Measurements from ENCODE around the gene ZBTB46. TPM values are rescaled to one million over a fixed set of nuclear protein-coding genes. Genes with fewer than 3 reads are reported as not detected.
A peak's percentile ranks its signal among the peaks of the same experiment; 100 is the strongest.

Gene ZBTB46
- polyA plus RNA-seq, 3 donors from 2014 or later = 0.16 to 0.32 (median 0.32) TPM

- no peaks in the 10 kb centered on the region for H3K36me3 Mint-ChIP-seq
- peaks cover 0 to 2% (median 0%) of the 10 kb centered on the region in 3 donors for H3K27me3 Mint-ChIP-seq (ENCODE audit: low read depth in 3 of 3)
- H3K9me3 Mint-ChIP-seq = no peaks in the 10 kb centered on the region
- H3K4me1 Mint-ChIP-seq = no peaks in the 10 kb centered on the region
- no peak overlapping the region for H3K4me3 Mint-ChIP-seq
- no peak overlapping the region for H3K27ac Mint-ChIP-seq
- DNase-seq = no peak
These were observed 65.8 kb downstream of the ZBTB46 start for GRCh38 chr20:63765082-63765873.

GRCh38 chr20:63759377-63759901 is 71.6 kb downstream of the ZBTB46 start:
- no peak overlapping the region for H3K4me3 Mint-ChIP-seq
- H3K36me3 Mint-ChIP-seq = no peaks in the 10 kb centered on the region
- DNase-seq = no peak
- no peak overlapping the region for H3K27ac Mint-ChIP-seq
- peaks cover 2 to 3% (median 2%) of the 10 kb centered on the region in 3 donors for H3K27me3 Mint-ChIP-seq (ENCODE audit: low read depth in 3 of 3)
- H3K4me1 Mint-ChIP-seq = peaks cover 26 to 35% of the 10 kb centered on the region in 2 donors
- H3K9me3 Mint-ChIP-seq = no peaks in the 10 kb centered on the region

- peaks cover 2 to 3% (median 2%) of the 10 kb centered on the region in 3 donors for H3K27me3 Mint-ChIP-seq (ENCODE audit: low read depth in 3 of 3)
- peaks cover 35 to 47% of the 10 kb centered on the region in 2 donors for H3K4me1 Mint-ChIP-seq
- H3K36me3 Mint-ChIP-seq = no peaks in the 10 kb centered on the region
- H3K9me3 Mint-ChIP-seq = no peaks in the 10 kb centered on the region
- H3K27ac Mint-ChIP-seq = no peak overlapping the region
- H3K4me3 Mint-ChIP-seq = no peak overlapping the region
- no peak for DNase-seq
These were observed 72.9 kb downstream of the ZBTB46 start for GRCh38 chr20:63758152-63758551.

GRCh38 chr20:63756648-63756991 is 74.4 kb downstream of the ZBTB46 start:
- Mint-ChIP-seq H3K4me3 (peak overlapping the region in 3 of 5 donors; percentile 13 to 50 (median 21)), H3K27me3 (ENCODE audit: low read depth in 3 of 3) (peaks cover 2 to 3% (median 2%) of the 10 kb centered on the region in 3 donors), H3K9me3 (no peaks in the 10 kb centered on the region), H3K27ac (peak overlapping the region in 5 of 6 donors; percentile 4 to 60 (median 41)), H3K4me1 (peaks cover 35 to 54% of the 10 kb centered on the region in 2 donors), H3K36me3 (no peaks in the 10 kb centered on the region)
- peak; percentile 22 to 81 (median 79) for DNase-seq

GRCh38 chr20:63755933-63756647 is 75.0 kb downstream of the ZBTB46 start:
- H3K4me3 Mint-ChIP-seq = peak overlapping the region in 3 of 5 donors; percentile 21 to 50 (median 42)
- no peaks in the 10 kb centered on the region for H3K9me3 Mint-ChIP-seq
- DNase-seq = no peak
- H3K27ac Mint-ChIP-seq = peak overlapping the region in 5 of 6 donors; percentile 4 to 60 (median 41)
- H3K4me1 Mint-ChIP-seq = peaks cover 37 to 56% of the 10 kb centered on the region in 2 donors
- no peaks in the 10 kb centered on the region for H3K36me3 Mint-ChIP-seq
- H3K27me3 Mint-ChIP-seq (ENCODE audit: low read depth in 3 of 3) = peaks cover 2 to 3% (median 2%) of the 10 kb centered on the region in 3 donors

- H3K4me1 Mint-ChIP-seq = peaks cover 45 to 67% of the 10 kb centered on the region in 2 donors
- H3K27ac Mint-ChIP-seq = peak overlapping the region in 4 of 6 donors; percentile 7 to 82 (median 47)
- DNase-seq = no peak
- peaks cover 0 to 6% (median 2%) of the 10 kb centered on the region in 3 donors for H3K27me3 Mint-ChIP-seq (ENCODE audit: low read depth in 3 of 3)
- H3K9me3 Mint-ChIP-seq = no peaks in the 10 kb centered on the region
- no peaks in the 10 kb centered on the region for H3K36me3 Mint-ChIP-seq
- H3K4me3 Mint-ChIP-seq = peak overlapping the region in 2 of 5 donors; percentile 48 to 73
These were observed 77.1 kb downstream of the ZBTB46 start for GRCh38 chr20:63754008-63754407.

- H3K9me3 Mint-ChIP-seq = no peaks in the 10 kb centered on the region
- H3K4me3 Mint-ChIP-seq = peak overlapping the region in 2 of 5 donors; percentile 35 to 73
- H3K27ac Mint-ChIP-seq = peak overlapping the region in 1 of 6 donors; percentile 35
- H3K36me3 Mint-ChIP-seq = no peaks in the 10 kb centered on the region
- peaks cover 45 to 66% of the 10 kb centered on the region in 2 donors for H3K4me1 Mint-ChIP-seq
- no peak for DNase-seq
- peaks cover 0 to 4% (median 2%) of the 10 kb centered on the region in 3 donors for H3K27me3 Mint-ChIP-seq (ENCODE audit: low read depth in 3 of 3)
These were observed 77.7 kb downstream of the ZBTB46 start for GRCh38 chr20:63753381-63753780.

- Mint-ChIP-seq H3K4me3 (no peak overlapping the region), H3K4me1 (peaks cover 43 to 62% of the 10 kb centered on the region in 2 donors), H3K27ac (no peak overlapping the region), H3K36me3 (no peaks in the 10 kb centered on the region), H3K9me3 (no peaks in the 10 kb centered on the region), H3K27me3 (ENCODE audit: low read depth in 3 of 3) (peaks cover 0 to 4% (median 2%) of the 10 kb centered on the region in 3 donors)
- no peak for DNase-seq
These were observed 78.5 kb downstream of the ZBTB46 start for GRCh38 chr20:63752411-63753101.

GRCh38 chr20:63751471-63752271 is 79.4 kb downstream of the ZBTB46 start:
- DNase-seq = no peak
- no peaks in the 10 kb centered on the region for H3K9me3 Mint-ChIP-seq
- H3K36me3 Mint-ChIP-seq = no peaks in the 10 kb centered on the region
- H3K4me3 Mint-ChIP-seq = peak overlapping the region; percentile 57 to 82 (median 76)
- peak overlapping the region in 5 of 6 donors; percentile 66 to 88 (median 79) for H3K27ac Mint-ChIP-seq
- peaks cover 0 to 4% (median 2%) of the 10 kb centered on the region in 3 donors for H3K27me3 Mint-ChIP-seq (ENCODE audit: low read depth in 3 of 3)
- peaks cover 35 to 53% of the 10 kb centered on the region in 2 donors for H3K4me1 Mint-ChIP-seq

- H3K27ac Mint-ChIP-seq = peak overlapping the region; percentile 62 to 88 (median 74)
- DNase-seq = peak; percentile 49 to 67 (median 61)
- H3K27me3 Mint-ChIP-seq (ENCODE audit: low read depth in 3 of 3) = peaks cover 0 to 2% (median 2%) of the 10 kb centered on the region in 3 donors
- H3K4me1 Mint-ChIP-seq = peaks cover 27 to 45% of the 10 kb centered on the region in 2 donors
- no peaks in the 10 kb centered on the region for H3K36me3 Mint-ChIP-seq
- no peaks in the 10 kb centered on the region for H3K9me3 Mint-ChIP-seq
- peak overlapping the region; percentile 57 to 82 (median 76) for H3K4me3 Mint-ChIP-seq
These were observed 80.1 kb downstream of the ZBTB46 start for GRCh38 chr20:63750807-63751470.

GRCh38 chr20:63749597-63750508 is 81.2 kb downstream of the ZBTB46 start:
- peaks cover 0 to 2% (median 2%) of the 10 kb centered on the region in 3 donors for H3K27me3 Mint-ChIP-seq (ENCODE audit: low read depth in 3 of 3)
- no peak for DNase-seq
- H3K4me1 Mint-ChIP-seq = peaks cover 19 to 35% of the 10 kb centered on the region in 2 donors
- no peak overlapping the region for H3K27ac Mint-ChIP-seq
- no peaks in the 10 kb centered on the region for H3K36me3 Mint-ChIP-seq
- H3K9me3 Mint-ChIP-seq = no peaks in the 10 kb centered on the region
- peak overlapping the region in 1 of 5 donors; percentile 15 for H3K4me3 Mint-ChIP-seq

Measured in immature natural killer cell (primary cell).